GM19455 (cell line): ENCODE measurements around the gene PMP22.
"Not testable (repeated sequence)": the region's sequence is repeated elsewhere in the genome, so short reads cannot be mapped to it uniquely, and the experiment has no call there.

ENCODE experiments used
- ATAC-seq: cut with Tn5 transposase; IDR thresholded peaks from one replicate; pipeline ENCODE4 v1.9.1; 2021; ENCODE audit not compliant: unreplicated experiment

PMP22 gene

DNA sequence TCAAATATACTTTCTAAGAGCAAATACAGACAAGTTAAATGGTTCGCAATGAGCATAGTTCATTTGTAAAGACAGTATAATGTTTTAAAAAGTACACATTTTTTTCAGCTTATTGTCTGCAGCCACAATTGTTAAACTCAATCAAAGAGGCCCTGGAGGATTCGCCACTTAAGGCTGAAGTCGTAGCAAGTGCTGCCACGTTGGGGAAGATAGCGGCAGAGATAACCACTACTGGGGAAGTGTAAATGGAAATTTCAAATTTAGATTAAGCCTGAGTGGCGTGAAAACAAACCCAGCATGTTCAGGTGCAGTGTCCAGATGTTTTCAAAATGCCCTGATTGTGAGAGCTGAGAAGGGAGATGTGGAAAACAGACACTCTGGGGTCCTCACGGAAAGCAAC lies 8.4 kb downstream of the PMP22 start:
- ATAC-seq, result no peak

DNA sequence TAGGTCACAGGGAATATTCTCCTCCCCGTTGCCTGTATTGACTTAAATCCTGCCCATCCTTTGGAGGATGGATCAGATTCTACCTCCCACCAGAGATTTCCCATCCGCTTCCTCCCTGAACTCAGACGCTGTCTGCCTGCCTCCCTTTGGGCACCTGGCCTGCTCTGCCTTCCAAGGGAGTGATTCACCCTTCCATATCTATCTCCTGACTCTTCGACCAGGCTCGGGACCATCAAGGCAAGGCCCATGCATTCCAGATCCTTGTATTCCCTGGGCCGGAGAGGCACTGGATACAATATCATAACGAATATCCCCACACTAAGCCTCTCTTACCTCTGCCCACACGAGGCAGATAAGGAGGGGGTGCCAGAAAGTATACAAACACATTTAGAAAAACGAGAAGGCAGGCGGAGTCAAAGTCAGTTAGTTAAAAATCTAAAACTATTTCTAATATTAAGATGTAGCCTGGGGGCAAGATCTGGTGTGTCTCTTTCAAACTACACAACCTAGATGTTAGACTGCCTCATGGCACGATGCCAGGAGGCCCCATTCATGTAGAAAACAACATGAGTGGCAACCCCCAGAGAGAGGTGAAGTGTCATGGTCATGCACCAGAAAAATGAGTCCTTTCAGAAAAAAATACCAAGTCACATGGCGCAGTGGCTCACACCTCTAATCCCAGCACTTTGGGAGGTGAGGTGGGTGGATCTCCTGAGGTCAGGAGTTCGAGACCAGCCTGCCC lies 9.2 kb downstream of the PMP22 start:
- no peak for ATAC-seq

DNA sequence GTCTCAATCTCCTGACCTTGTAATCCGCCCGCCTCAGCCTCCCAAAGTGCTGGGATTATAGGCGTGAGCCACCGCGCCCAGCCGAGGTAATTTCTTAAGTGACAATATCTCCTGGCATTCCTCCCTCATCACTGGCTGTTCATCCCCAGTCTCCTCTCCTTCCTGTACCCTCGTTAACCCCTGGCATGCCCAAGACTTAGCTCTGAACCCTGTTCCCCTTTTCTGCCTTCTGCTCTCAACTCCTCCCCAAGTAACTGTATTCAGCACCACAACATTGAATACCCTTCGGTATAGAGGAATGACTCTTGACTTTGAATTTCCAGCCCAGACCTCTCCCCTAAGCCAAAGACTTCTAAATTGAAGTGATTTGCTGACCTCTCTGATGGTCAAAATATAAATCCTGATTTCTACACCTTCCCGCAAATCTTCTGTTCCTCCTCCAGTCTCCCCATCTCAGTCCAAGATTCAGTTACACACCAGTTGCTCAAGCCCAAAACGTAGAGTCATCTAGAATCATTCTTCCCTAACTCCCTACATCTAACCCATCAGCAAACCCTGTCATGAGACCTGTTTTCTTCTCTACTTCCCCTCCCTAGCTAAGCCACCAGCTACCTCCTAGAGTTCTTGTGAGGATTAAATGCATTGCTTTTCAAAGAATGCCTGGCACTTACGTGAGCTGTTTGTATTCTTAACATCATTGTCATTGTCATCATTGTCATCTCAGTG lies 14.8 kb downstream of the PMP22 start:
- ATAC-seq, result no peak

DNA sequence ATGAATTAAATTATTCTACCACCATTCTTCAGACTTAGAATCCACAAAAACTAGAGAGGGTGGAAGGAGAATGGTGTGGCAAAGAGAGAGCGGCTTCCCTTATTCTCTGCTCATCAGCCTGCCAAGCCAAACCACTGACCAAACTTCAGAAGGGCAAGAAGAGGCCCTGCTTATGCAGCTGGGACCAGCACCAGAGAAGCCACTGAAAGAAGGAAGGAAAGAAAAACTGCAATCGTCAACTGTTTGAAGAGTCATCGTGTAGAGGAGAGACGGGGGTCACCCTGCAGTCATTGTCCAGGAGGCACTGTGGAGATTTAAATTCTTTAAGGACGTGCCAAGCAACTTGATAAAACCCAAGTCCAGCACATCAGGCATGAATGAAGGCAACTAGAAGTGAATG lies 15.6 kb downstream of the PMP22 start:
- no peak for ATAC-seq

DNA sequence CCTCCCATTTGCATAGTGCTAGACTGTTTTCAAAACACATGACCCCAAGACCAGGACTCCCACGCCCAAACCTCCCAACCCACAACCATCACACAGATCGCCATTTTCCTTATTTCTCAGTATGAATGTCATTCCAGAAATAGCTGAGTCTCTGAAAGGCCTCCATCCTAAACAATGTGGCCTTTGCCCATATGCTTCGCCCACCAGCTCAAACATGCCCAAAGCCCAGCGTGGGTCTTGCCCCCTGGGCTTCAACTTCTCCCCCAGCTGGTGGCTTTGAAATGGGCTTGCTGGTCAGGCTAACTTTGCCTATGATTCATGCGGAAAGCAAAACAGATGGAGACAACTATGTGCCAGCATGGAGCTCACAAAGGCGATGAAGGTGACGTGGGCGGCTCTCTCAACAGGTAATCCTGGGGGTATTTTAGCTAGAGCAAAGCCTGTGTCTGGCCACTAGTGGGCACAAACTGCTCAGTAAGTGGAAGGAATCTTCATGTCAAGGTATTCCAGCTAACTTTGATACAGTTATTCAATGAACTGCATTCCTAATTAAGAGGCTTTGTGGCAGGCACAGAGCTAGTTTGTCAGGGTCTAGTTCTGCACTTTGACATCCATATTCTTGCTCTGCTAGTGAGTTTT lies 17.1 kb downstream of the PMP22 start:
- no peak for ATAC-seq

DNA sequence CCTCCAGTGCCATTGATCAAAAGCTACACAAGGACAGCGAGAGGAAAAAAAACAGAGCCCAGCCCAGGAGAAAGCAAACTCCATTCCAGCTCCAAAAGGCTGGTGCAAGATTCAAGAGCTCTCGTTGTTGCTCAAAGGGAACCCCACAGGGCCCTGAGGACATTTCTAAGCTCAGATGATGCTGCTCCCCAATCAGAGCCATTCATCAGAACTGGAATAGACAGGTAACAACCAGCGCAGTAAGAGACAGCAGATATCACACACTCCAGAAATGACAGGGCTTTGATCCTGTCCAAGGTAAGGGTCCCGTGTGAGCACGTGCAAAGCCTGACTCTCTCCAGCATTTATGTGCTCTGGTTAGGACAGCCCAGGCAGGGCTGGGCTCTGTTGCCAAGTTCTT lies 20.1 kb downstream of the PMP22 start:
- ATAC-seq, result no peak

DNA sequence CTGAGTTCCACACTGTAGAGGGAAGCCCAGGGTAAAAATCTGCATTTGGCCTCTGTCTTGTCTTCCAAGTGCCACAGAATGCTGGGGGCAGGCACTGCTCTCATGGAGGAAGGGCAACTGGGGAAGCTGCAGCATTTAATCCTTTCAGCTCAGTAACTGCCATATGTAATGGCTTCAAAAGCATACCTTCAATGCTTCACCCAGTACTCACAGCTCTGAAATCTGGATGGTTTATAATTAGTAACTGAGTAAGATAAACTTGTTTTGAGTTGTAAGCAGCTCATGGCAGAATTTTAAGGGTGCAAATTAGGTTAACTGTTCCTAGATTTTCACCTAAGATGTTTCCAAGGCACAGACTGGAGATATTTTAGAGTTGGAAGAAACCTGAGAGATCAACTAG lies 24.5 kb downstream of the PMP22 start:
- ATAC-seq, result no peak

DNA sequence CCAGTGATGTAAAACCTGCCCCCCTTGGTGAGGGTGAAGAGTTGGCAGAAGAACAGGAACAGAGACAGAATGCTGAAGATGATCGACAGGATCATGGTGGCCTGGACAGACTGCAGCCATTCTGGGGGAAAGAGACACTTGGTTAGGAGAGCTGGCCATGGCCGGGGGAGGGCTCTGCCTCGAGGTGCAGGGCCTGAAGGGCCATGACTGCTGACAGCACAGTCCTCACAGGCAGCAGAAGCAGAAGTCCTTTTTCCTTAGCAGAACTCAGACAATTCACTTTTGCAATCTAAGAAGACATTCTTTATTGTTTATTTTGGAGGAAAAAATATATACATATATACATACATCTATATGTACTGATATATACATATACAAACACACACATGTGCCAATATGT lies 25.6 kb downstream of the PMP22 start:
- ATAC-seq, result no peak

DNA sequence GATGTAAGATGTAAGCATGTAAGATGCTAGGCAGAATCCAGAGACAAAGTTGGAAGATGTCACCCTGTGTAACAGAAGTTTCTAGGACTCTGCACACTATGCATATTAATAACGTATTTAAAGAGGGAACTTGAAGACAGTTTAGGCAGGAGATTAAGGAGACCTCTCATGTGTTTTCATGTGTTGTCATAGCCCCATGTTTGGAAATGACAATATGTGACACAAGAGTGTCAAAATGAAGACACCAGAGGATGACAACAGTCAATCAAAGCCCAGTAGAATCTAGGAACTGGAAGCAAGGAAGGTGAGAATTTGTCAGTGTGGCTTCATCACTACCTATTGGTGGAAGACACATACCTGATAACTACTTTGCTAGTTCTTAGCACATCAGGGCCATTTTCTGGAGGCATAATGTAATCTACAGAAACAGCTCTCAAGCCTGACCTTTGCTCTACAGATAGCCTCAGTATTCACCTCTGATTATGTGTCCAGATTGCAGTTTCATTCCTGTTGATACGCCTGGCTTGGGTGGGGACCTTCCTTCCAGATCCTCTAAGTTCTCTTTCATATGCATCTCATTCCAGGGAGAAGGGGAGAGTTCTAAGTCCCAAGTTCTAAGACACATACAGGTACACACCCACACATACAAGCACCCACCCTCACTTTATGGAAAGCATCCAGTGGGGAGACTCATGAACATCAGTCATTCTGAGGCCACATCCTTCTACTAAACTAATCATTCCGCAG lies 26.3 kb downstream of the PMP22 start:
- no peak for ATAC-seq

DNA sequence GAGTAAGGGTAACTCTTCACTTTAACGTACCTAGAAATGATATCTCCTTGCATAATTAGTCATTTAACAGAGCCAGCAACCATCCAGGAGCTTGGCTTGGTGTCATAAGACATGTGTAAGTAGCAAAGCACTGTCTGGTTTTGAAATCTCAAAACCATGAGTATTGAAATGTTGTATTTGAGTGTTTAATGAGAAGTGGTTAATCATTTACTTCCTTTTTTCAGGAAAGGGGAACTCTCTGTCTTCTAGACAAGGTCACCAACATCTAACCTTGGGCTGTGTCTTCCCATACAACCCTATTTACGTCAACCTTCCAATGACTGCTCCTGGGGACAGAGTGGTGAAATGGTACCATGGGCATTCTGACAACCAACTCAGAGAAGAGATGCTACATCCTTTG lies 27.1 kb downstream of the PMP22 start:
- ATAC-seq, result no peak

DNA sequence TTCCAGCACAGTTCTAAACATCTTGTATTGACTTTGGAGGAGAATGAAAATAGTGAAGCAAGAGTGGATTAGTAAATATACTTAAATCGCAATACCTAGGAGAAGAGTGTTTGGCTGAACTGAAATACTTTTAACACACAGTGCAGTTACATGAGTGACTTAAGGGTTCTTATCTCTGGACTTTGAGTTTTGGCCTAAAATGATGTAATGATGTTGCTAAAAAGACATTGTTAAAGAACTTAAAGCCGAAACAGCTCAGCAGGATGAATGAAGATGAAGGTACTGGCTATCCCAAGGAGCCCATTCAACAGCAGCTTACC lies 28.1 kb downstream of the PMP22 start:
- no peak for ATAC-seq

DNA sequence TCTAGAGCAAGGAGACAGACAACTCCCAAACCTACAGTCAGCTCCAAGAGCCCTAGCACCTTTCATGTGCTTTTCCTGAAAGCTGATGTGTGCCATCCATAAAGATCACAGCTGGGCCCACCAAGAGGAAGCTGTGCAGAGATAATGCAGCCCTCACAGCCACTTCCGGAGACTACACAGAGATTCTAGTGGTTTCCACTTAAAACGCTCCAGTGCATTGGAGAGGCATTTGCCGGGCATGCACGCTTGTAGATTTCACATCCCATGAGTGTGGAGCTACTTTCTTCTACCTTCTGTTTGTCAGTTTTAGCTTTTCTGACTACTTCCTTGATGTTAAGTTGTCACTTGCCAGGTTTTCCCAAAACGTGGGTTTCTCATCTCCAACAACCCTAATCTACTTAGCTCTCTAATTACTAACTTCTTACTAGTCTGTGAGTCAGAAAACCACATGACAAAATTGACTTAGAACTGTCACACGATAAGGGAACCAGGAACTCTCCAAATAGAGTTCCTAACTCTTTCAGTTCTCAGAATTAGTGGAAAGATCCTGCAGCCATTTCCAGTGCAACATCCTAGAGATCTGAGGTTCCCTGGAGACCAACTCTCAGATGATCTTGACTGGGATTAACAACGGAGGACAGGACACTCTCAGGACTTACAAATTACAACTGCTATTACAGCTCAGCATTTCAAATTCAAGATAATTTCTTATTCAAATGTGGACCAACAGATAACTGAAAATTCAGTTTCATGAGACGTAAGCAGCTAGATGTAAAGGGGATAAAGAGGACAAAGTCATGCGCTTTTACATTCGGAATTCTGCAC lies 28.6 kb downstream of the PMP22 start:
- no peak for ATAC-seq

DNA sequence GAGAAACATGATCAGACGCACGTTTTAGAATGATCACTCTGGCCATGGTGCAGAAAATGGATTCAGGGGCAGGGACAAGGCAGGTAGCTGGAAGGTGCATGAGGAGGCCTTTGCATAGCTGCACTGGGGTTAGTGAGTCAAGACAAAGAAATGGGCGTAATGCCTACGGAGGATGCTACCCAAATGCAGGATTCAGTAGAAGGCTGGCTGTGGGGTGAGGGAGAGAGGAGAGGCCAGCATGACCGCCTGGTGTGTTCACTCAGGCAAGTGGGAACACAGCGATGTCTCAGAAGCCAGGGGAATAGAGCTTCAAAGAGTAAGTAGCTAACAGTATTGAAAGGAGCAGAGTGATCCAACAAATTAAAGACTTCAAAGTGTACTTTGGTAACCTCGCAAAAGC lies 31.2 kb downstream of the PMP22 start:
- no peak for ATAC-seq

DNA sequence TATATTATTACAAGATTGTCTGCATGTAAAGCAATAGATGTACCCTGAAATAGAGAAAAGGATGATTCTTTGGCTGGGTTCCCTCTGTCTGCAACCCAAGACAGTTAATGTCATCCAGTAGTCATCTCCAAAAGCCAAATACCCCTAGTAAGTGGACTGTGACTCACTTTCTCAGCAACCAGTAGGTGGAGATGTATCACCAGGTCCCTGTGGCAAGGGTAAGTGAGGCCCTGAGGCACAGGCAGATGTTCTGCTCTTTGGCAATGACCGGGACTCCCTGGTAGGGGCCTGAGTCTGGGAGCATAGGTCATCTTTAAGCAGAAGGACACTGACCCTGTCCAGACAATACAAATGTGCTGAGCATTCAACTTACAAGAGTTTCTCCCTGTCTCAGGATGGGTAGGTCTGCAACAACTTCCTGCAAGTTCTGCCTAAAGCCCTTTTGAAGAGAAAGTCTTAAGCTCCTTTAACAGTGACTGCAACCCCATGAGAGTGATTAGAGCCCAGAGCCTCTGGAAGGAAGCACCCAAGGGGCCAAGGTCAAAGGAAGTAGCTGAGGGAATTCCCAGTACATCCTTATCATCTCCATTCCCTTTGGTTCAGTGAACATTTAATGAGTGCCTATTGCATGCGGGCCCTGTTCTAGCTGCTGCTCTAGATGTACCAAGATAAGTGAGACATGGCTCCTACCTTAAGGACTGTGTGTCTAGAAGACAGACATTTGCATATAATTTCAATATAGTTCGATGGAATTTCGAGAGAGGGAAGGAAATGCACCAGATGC lies 31.9 kb downstream of the PMP22 start:
- ATAC-seq, result no peak

DNA sequence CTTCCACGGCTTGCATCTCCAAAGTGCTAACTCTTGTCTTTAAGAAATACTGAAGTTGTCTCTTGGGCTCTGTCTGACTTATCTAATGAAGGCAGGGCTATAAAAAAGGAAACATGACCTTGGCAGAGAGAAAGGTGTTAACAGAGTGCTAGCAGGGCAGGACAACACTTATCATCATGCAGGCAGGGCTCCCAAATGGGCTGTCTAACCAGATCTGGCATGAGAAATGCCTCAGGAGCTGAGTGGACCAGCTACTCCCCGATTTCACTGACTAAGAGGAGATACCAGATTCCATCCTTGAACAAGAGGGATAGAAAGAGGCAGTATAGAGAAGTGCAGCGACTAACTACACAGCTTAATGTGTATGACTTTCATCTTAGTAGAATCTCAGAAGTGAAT lies 32.6 kb downstream of the PMP22 start:
- ATAC-seq, result no peak

DNA sequence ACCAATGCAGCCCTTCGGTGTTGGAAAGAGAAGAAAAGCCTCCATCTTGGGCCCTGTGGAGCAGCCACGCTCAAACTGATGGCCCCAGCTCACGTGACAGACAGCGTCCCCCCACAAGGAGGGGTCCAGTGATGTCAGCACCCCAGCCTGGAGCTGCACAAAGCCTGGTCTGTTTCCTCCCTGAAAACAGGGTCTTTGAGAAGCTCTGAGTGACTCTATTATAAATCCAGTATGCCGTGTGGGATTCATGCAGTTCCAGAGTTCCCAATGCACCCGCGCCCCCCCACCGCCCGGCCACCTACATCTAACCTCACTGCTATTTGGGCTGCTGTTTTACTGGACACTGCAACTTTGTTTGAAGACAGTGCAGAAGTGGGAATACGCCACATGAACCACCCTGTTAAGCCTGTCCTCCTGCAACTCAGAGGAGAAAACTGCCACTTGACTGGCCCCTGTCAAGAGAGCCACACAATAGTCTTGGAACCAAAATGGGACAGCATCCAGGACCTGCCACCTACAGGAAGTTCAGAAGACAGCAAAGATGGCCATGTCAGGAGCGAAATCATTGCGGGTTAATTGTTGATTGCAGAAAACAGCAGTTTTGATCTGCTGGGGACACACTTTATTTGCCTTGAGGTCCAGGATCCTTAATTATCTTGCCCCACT lies 33.1 kb downstream of the PMP22 start:
- no peak for ATAC-seq

DNA sequence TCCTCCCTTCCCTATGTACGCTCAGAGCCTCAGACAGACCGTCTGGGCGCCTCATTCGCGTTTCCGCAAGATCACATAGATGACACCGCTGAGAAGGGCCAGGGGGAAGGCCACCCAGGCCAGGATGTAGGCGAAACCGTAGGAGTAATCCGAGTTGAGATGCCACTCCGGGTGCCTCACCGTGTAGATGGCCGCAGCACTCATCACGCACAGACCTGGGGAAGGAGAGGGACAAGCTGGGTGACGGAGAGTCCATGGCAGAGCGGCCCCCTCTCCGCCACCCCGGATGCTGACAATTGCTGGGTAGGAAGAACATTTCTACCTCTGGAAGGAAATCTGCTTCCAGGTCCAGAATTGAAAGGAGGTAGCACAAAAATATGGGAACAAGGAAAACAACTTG lies 34.3 kb downstream of the PMP22 start:
- no peak for ATAC-seq

DNA sequence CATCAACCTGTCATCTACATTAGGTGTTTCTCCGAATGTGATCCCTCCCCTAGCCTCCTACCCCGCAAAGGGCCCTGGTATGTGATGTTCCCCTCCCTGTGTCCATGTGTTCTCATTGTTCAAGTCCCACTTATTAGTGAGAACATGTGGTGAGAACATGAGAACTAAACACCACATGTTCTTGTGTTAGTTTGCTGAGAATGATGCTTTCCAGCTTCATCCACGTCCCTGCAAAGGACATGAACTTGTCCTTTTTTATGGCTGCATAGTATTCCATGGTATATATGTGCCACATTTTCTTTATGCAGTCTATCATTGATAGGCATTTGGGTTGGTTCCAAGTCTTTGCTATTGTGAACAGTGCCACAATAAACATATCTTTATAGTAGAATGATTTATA lies 43.3 kb downstream of the PMP22 start:
- not testable (repeated sequence) for ATAC-seq

DNA sequence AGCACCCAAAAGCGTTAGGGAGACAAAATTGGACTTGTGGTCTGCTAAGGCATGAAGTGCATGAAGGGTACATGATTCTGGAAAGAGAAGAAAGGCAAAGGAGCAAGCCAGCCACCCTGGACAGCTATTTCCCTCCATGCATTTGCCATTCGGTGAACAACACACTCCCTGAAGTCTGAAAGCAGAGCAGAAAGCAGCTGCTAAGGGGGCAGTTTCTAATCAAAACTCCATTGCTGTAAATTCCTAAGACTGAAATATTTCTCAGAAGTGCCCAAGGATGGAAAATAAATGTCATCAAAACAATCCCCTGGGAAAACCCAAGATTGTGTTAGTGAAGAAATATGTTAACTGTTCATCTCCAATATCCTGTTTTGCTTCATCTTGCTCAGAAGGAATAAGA lies 44.3 kb downstream of the PMP22 start:
- ATAC-seq, result no peak

DNA sequence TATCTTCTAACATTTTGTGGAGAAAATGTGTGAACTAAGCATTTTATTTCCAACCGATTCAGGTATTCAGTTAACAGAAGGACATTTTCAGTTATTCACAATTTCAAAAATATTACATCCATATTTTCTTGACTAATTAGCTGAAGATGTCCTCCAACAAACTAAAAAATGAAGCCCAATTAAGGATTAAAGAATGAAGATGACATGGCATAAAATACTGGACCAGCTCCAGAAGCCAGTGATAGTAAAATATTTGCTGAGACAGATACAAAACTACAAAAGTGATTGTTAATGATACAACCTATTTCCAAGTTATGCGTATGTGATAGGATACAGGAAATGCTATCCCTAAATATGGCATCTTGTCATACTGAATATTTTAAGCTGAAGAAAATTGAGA lies 48.6 kb downstream of the PMP22 start:
- no peak for ATAC-seq
